ENCODE measurements around the gene CABLES1. TPM values are rescaled to one million over a fixed set of nuclear protein-coding genes. Genes with fewer than 3 reads are reported as not detected.

Gene CABLES1
- total RNA-seq, 1 donor from 2014 or later, result 50.9 TPM

DNA sequence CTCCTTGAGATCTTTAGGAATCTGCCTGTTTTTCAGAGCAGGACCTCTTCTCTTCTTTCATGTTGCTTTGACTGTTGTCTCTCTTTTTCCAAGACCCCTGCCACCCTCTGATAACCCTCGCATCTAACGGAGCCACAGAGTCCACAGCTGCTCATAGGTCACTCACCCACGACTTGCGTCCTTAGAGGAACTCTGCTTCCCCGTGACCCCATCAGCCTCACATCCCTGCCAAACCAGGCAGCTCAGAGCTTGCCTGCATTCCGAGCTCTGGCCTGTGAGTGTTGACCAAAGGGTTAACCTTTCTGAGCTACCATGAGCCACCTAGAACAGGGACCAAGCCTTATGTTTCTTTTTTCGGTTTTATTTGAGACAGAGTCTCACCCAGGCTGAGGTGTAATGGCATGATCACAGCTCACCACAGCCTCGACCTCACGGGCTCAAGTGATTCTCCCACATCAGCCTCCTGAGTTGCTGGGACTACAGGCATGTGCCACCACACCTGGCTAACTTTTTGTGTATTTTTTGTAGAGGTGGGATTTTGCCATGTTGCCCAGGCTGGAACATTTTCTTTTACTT is 36.4 kb downstream of the CABLES1 start:
- no peak for DNase-seq (ENCODE audit: extremely low spot score, unreplicated experiment)
- Mint-ChIP-seq H3K36me3 (ENCODE audit: unreplicated experiment) (peaks cover 10% of the 10 kb centered on the region), H3K27ac (ENCODE audit: unreplicated experiment) (no peak overlapping the region), H3K9me3 (ENCODE audit: unreplicated experiment) (no peaks in the 10 kb centered on the region), H3K27me3 (ENCODE audit: unreplicated experiment) (no peaks in the 10 kb centered on the region), H3K4me1 (ENCODE audit: unreplicated experiment) (peaks cover 19% of the 10 kb centered on the region), H3K4me3 (ENCODE audit: unreplicated experiment) (no peak overlapping the region)
- TF ChIP-seq, protein P1, sequence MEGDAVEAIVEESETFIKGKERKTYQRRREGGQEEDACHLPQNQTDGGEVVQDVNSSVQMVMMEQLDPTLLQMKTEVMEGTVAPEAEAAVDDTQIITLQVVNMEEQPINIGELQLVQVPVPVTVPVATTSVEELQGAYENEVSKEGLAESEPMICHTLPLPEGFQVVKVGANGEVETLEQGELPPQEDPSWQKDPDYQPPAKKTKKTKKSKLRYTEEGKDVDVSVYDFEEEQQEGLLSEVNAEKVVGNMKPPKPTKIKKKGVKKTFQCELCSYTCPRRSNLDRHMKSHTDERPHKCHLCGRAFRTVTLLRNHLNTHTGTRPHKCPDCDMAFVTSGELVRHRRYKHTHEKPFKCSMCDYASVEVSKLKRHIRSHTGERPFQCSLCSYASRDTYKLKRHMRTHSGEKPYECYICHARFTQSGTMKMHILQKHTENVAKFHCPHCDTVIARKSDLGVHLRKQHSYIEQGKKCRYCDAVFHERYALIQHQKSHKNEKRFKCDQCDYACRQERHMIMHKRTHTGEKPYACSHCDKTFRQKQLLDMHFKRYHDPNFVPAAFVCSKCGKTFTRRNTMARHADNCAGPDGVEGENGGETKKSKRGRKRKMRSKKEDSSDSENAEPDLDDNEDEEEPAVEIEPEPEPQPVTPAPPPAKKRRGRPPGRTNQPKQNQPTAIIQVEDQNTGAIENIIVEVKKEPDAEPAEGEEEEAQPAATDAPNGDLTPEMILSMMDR (IDR thresholded peaks at IDR 0.05), result no peak

DNA sequence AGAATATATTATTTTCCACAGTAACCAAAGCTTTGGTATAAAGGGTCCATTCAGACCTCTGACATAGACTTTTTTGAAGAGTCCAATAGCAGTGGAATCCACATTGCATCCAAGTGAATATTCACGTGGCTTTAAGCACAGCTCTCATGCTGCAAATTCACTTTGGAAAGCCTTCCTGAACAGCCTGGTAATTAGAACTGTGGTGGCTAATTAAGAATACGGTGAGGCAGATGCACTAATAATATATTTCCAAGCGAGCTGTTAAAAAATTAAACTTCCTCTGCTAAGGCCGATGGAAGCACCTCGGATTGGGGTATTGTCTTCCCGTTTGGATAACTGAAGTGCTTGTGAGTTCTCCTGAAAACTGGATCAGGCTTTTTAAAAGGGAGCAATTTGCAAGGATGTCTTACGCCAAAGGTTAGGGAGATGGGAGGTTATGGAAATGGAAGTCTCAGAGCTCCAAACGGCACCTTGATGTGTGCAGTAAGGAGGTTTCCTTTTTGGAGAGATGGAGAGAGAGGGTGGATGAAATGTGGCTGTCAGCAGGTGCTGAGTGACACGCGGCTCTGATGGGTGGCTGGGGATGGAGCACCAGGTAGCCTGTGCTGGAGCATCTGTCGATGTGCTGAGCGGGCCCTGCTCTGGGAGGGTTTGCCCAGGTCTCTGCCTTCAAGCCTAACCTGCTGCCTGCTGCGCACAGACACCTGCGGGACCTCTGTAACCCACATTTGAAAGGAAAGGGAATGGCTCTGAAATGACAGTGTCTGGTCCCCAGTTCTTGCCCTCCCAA is 37.5 kb downstream of the CABLES1 start:
- no peak overlapping the region for H3K27ac Mint-ChIP-seq (ENCODE audit: unreplicated experiment)
- no peak overlapping the region for H3K4me3 Mint-ChIP-seq (ENCODE audit: unreplicated experiment)

DNA sequence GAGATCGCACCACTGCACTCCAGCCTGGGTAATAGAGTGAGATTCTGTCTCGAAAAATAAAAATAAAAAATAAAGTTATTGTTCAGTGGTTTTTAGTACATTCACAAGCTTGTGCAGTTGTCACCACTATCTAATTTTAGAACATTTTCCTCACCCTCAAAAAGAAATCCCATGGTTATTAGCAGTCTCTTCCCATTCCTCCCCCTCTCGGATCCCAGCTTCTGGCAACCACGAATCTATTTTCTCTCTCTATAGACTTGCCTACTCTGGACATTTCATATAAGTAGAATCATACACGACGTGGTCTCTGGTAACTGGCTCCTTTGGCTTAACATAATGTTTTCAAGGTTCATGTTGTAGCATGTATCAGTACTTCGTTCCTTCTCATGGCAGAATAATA is 38.6 kb downstream of the CABLES1 start:
- DNase-seq (ENCODE audit: extremely low spot score, unreplicated experiment), result no peak
- TF ChIP-seq, protein P1 (IDR thresholded peaks at IDR 0.05), result no peak
- no peak overlapping the region for H3K4me3 Mint-ChIP-seq (ENCODE audit: unreplicated experiment)
- peaks cover 7% of the 10 kb centered on the region for H3K36me3 Mint-ChIP-seq (ENCODE audit: unreplicated experiment)
- H3K27me3 Mint-ChIP-seq (ENCODE audit: unreplicated experiment), result no peaks in the 10 kb centered on the region
- no peak overlapping the region for H3K27ac Mint-ChIP-seq (ENCODE audit: unreplicated experiment)
- H3K4me1 Mint-ChIP-seq (ENCODE audit: unreplicated experiment), result peaks cover 14% of the 10 kb centered on the region
- H3K9me3 Mint-ChIP-seq (ENCODE audit: unreplicated experiment), result no peaks in the 10 kb centered on the region

More for the DNA sequence above, 37.5 kb downstream of the CABLES1 start:
- TF ChIP-seq, protein P1 (IDR thresholded peaks at IDR 0.05), result no peak
- H3K36me3 Mint-ChIP-seq (ENCODE audit: unreplicated experiment), result peaks cover 10% of the 10 kb centered on the region
- peaks cover 11% of the 10 kb centered on the region for H3K4me1 Mint-ChIP-seq (ENCODE audit: unreplicated experiment)
- no peak for DNase-seq (ENCODE audit: extremely low spot score, unreplicated experiment)
- H3K9me3 Mint-ChIP-seq (ENCODE audit: unreplicated experiment), result no peaks in the 10 kb centered on the region
- H3K27me3 Mint-ChIP-seq (ENCODE audit: unreplicated experiment), result no peaks in the 10 kb centered on the region

DNA sequence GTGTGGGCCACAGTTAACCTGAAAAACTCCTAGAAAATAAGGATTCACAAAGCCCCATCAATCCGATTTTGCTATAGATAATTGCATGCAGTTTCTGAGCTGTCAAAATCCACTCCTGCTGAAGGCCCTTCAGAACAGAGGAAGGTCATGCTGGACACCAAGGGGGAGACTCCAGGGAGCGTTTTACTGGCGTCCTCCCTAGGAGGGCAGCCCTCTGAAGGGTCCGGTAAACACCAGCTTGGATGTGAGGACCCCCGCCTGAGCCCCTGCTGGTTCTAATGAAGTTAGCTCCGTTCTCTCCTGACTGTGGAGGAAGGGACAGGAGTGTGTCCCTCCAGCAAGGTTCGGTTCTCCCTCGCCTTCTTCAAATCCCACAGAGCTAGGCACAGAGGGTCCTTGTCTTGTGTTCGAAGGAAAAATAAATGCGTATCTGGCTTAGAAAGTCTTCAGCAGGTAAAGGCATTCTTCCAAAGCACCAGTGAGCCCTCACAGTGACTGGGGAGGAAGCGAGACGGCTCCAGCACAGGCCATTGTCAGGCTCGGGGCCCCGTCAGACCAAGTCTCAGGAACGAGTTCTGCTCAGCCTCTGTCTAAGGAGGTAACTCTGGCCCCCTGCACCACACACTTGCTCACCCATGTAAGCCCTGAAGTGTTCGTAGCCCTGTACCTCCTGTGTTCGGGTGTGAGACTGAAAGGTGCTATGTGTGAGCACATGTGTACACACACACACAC is 41.6 kb downstream of the CABLES1 start:
- Mint-ChIP-seq H3K36me3 (ENCODE audit: unreplicated experiment) (peaks cover 4% of the 10 kb centered on the region), H3K27me3 (ENCODE audit: unreplicated experiment) (no peaks in the 10 kb centered on the region), H3K4me1 (ENCODE audit: unreplicated experiment) (peaks cover 13% of the 10 kb centered on the region), H3K9me3 (ENCODE audit: unreplicated experiment) (no peaks in the 10 kb centered on the region), H3K4me3 (ENCODE audit: unreplicated experiment) (no peak overlapping the region), H3K27ac (ENCODE audit: unreplicated experiment) (no peak overlapping the region)
- TF ChIP-seq, protein P1 (IDR thresholded peaks at IDR 0.05), result no peak
- DNase-seq (ENCODE audit: extremely low spot score, unreplicated experiment), result no peak

Data from osteocyte (in vitro differentiated cells).